Neural cell (in vitro differentiated cells): Measurements from ENCODE around the gene DDHD1.

Experiments used
- CTCF ChIP-seq: fragments of 450-650 bp; IDR thresholded peaks from 2 replicates; pipeline ENCODE4 v1.5.1; 2014; ENCODE audit warnings: antibody characterized with exemption, mild to moderate bottlenecking, moderate library complexity; ENCODE audit not compliant: poor library complexity, severe bottlenecking
- EZH2 ChIP-seq: fragments of 200-600, 300-800 bp; shearing (Covaris generic), sonication (generic); IDR thresholded peaks from 2 replicates; pipeline ENCODE4 v1.6.1; 2014; ENCODE audit warnings: antibody characterized with exemption, low read length, borderline replicate concordance, mild to moderate bottlenecking; ENCODE audit not compliant: insufficient read depth, poor library complexity, severe bottlenecking
- MXI1 ChIP-seq: fragments of 450-650 bp; conservative IDR thresholded peaks from 2 replicates; pipeline ENCODE4 v1.6.1; 2014; ENCODE audit warnings: antibody characterized with exemption, mild to moderate bottlenecking; ENCODE audit not compliant: poor library complexity, severe bottlenecking
- POLR2AphosphoS5 ChIP-seq: IDR thresholded peaks from 2 replicates; pipeline ENCODE4 v1.6.1; 2012
- SMC3 ChIP-seq: fragments of 450-650 bp; conservative IDR thresholded peaks from 2 replicates; pipeline ENCODE4 v1.6.1; 2014; ENCODE audit warnings: antibody characterized with exemption, mild to moderate bottlenecking, moderate library complexity; ENCODE audit not compliant: poor library complexity
- TF ChIP-seq, protein P1 (sequence below): IDR thresholded peaks from 2 replicates; pipeline ENCODE4 v1.6.1; 2012; ENCODE audit warnings: borderline replicate concordance

GRCh38 chr14:53090853-53091252 is 62.3 kb downstream of the DDHD1 start:
- TF ChIP-seq CTCF (no peak), SMC3 (no peak), POLR2AphosphoS5 (no peak), EZH2 (no peak), MXI1 (no peak)
- TF ChIP-seq, protein P1, sequence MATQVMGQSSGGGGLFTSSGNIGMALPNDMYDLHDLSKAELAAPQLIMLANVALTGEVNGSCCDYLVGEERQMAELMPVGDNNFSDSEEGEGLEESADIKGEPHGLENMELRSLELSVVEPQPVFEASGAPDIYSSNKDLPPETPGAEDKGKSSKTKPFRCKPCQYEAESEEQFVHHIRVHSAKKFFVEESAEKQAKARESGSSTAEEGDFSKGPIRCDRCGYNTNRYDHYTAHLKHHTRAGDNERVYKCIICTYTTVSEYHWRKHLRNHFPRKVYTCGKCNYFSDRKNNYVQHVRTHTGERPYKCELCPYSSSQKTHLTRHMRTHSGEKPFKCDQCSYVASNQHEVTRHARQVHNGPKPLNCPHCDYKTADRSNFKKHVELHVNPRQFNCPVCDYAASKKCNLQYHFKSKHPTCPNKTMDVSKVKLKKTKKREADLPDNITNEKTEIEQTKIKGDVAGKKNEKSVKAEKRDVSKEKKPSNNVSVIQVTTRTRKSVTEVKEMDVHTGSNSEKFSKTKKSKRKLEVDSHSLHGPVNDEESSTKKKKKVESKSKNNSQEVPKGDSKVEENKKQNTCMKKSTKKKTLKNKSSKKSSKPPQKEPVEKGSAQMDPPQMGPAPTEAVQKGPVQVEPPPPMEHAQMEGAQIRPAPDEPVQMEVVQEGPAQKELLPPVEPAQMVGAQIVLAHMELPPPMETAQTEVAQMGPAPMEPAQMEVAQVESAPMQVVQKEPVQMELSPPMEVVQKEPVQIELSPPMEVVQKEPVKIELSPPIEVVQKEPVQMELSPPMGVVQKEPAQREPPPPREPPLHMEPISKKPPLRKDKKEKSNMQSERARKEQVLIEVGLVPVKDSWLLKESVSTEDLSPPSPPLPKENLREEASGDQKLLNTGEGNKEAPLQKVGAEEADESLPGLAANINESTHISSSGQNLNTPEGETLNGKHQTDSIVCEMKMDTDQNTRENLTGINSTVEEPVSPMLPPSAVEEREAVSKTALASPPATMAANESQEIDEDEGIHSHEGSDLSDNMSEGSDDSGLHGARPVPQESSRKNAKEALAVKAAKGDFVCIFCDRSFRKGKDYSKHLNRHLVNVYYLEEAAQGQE: no peak
